Breast epithelium (tissue), 3 donors: ENCODE data around the gene PASK.

Source experiments
- CTCF ChIP-seq, 3 donors: fragments of 450-650 bp; IDR thresholded peaks; one replicate each; pipeline ENCODE4 v1.5.1; 2016 to 2017; ENCODE audit warnings: antibody characterized with exemption in 3 of 3, mild to moderate bottlenecking in 3 of 3, moderate library complexity in 3 of 3
- POLR2AphosphoS5 ChIP-seq, 3 donors: sonication (generic); formaldehyde crosslinking; IDR thresholded peaks; one replicate each; pipeline ENCODE4 v1.6.1; 2017; ENCODE audit warnings: antibody characterized with exemption in 3 of 3

- TF ChIP-seq CTCF (IDR thresholded peaks at IDR 0.05) (no peak), POLR2AphosphoS5 (IDR thresholded peaks at IDR 0.05) (no peak)
These were observed 40.0 kb upstream of the PASK start for GRCh38 chr2:241189093-241189855.
